ENCODE data around the gene SLC35F6. TPM values are rescaled to one million over a fixed set of nuclear protein-coding genes. Genes with fewer than 3 reads are reported as not detected.

Gene SLC35F6
- total and polyA plus RNA-seq, 9 of the 15 experiments (the other 6 are each of a cell fraction or from before 2014, with no cell fraction given), result 11.9 to 47.3 (median 22.5) TPM

DNA sequence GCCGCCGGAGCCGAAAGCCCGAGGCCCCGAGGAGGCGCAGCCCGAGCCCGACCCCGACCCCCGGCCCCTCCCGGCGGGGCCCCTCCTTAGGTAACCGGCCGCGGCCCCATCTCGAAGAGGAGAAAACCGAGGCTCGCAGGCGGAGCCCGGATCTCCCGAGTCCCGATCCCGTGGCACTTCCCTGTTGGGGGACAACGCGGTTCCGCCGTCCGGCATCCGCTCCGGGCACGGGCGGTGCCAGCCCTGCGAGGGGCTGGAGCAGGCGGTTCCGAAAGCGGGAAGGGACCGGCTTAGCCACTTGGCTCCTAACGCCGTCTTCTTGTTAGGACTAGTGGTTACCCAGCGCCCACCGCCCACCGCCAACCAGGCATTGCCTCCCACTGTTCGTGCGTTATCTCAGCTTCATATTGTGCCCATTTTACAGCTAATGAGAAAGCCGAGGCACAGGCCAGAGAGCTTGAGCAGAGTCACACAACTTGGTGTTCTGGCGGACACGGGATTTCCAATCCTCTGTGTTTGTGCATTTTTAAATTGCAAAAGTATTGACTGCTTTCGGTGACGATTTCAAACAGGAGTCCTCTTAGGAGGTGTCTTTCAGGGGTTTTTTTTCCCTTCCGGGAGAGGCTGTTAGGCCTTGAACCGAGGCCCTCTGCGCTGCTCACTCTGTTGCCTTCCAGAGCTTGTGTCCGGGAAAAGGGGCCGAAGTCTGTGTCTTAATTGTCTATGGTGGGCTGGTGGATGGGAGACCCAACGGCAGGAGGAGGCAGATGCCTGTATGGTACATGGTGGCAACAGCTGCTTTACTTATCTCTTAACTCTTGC lies 22.3 kb downstream of the SLC35F6 start (continued):
- no peak for TF ChIP-seq TEAD1 (CRISPR knock-in tag; IDR thresholded peaks at IDR 0.05)
- TF ChIP-seq MECOM (CRISPR knock-in tag; IDR thresholded peaks at IDR 0.05), result 0 out of 2 replicates have a peak, but pooled peaks have one; percentile 10
- TF ChIP-seq, protein P1, sequence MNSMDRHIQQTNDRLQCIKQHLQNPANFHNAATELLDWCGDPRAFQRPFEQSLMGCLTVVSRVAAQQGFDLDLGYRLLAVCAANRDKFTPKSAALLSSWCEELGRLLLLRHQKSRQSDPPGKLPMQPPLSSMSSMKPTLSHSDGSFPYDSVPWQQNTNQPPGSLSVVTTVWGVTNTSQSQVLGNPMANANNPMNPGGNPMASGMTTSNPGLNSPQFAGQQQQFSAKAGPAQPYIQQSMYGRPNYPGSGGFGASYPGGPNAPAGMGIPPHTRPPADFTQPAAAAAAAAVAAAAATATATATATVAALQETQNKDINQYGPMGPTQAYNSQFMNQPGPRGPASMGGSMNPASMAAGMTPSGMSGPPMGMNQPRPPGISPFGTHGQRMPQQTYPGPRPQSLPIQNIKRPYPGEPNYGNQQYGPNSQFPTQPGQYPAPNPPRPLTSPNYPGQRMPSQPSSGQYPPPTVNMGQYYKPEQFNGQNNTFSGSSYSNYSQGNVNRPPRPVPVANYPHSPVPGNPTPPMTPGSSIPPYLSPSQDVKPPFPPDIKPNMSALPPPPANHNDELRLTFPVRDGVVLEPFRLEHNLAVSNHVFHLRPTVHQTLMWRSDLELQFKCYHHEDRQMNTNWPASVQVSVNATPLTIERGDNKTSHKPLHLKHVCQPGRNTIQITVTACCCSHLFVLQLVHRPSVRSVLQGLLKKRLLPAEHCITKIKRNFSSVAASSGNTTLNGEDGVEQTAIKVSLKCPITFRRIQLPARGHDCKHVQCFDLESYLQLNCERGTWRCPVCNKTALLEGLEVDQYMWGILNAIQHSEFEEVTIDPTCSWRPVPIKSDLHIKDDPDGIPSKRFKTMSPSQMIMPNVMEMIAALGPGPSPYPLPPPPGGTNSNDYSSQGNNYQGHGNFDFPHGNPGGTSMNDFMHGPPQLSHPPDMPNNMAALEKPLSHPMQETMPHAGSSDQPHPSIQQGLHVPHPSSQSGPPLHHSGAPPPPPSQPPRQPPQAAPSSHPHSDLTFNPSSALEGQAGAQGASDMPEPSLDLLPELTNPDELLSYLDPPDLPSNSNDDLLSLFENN (IDR thresholded peaks at IDR 0.05; ENCODE audit: low read depth in 2 of 2, low read length in 2 of 2), result no peak
- no peak for TF ChIP-seq PYGO2 (tag; IDR thresholded peaks at IDR 0.05)
- TF ChIP-seq, protein P2, sequence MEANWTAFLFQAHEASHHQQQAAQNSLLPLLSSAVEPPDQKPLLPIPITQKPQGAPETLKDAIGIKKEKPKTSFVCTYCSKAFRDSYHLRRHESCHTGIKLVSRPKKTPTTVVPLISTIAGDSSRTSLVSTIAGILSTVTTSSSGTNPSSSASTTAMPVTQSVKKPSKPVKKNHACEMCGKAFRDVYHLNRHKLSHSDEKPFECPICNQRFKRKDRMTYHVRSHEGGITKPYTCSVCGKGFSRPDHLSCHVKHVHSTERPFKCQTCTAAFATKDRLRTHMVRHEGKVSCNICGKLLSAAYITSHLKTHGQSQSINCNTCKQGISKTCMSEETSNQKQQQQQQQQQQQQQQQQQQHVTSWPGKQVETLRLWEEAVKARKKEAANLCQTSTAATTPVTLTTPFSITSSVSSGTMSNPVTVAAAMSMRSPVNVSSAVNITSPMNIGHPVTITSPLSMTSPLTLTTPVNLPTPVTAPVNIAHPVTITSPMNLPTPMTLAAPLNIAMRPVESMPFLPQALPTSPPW (CRISPR knock-in tag; IDR thresholded peaks at IDR 0.05), result peak; percentile 33
- no peak for TF ChIP-seq SREBF2 (CRISPR knock-in tag; IDR thresholded peaks at IDR 0.05)
- no peak for TF ChIP-seq LARP7 (IDR thresholded peaks at IDR 0.05)
- no peak for TF ChIP-seq TEAD4 (IDR thresholded peaks at IDR 0.05; ENCODE audit: low read length)
- TF ChIP-seq TEAD4 (CRISPR knock-in tag; IDR thresholded peaks at IDR 0.05; ENCODE audit: borderline replicate concordance), result no peak
- TF ChIP-seq, protein P3, sequence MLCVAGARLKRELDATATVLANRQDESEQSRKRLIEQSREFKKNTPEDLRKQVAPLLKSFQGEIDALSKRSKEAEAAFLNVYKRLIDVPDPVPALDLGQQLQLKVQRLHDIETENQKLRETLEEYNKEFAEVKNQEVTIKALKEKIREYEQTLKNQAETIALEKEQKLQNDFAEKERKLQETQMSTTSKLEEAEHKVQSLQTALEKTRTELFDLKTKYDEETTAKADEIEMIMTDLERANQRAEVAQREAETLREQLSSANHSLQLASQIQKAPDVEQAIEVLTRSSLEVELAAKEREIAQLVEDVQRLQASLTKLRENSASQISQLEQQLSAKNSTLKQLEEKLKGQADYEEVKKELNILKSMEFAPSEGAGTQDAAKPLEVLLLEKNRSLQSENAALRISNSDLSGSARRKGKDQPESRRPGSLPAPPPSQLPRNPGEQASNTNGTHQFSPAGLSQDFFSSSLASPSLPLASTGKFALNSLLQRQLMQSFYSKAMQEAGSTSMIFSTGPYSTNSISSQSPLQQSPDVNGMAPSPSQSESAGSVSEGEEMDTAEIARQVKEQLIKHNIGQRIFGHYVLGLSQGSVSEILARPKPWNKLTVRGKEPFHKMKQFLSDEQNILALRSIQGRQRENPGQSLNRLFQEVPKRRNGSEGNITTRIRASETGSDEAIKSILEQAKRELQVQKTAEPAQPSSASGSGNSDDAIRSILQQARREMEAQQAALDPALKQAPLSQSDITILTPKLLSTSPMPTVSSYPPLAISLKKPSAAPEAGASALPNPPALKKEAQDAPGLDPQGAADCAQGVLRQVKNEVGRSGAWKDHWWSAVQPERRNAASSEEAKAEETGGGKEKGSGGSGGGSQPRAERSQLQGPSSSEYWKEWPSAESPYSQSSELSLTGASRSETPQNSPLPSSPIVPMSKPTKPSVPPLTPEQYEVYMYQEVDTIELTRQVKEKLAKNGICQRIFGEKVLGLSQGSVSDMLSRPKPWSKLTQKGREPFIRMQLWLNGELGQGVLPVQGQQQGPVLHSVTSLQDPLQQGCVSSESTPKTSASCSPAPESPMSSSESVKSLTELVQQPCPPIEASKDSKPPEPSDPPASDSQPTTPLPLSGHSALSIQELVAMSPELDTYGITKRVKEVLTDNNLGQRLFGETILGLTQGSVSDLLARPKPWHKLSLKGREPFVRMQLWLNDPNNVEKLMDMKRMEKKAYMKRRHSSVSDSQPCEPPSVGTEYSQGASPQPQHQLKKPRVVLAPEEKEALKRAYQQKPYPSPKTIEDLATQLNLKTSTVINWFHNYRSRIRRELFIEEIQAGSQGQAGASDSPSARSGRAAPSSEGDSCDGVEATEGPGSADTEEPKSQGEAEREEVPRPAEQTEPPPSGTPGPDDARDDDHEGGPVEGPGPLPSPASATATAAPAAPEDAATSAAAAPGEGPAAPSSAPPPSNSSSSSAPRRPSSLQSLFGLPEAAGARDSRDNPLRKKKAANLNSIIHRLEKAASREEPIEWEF (CRISPR knock-in tag; IDR thresholded peaks at IDR 0.05), result no peak
- TF ChIP-seq, protein P4, sequence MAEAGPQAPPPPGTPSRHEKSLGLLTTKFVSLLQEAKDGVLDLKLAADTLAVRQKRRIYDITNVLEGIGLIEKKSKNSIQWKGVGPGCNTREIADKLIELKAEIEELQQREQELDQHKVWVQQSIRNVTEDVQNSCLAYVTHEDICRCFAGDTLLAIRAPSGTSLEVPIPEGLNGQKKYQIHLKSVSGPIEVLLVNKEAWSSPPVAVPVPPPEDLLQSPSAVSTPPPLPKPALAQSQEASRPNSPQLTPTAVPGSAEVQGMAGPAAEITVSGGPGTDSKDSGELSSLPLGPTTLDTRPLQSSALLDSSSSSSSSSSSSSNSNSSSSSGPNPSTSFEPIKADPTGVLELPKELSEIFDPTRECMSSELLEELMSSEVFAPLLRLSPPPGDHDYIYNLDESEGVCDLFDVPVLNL (CRISPR knock-in tag; IDR thresholded peaks at IDR 0.05; ENCODE audit: low read depth), result no peak
- TF ChIP-seq, protein P5, sequence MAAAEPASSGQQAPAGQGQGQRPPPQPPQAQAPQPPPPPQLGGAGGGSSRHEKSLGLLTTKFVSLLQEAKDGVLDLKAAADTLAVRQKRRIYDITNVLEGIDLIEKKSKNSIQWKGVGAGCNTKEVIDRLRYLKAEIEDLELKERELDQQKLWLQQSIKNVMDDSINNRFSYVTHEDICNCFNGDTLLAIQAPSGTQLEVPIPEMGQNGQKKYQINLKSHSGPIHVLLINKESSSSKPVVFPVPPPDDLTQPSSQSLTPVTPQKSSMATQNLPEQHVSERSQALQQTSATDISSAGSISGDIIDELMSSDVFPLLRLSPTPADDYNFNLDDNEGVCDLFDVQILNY (CRISPR knock-in tag; IDR thresholded peaks at IDR 0.05), result 0 out of 2 replicates have a peak, but pooled peaks have one; percentile 51
- 0 out of 2 replicates have a peak, but pooled peaks have one; percentile 26 for TF ChIP-seq GTF2A2 (tag; IDR thresholded peaks at IDR 0.05)

All from K562 (cell line).